SU-DHL-6 (cell line): ENCODE data around the gene DNASE1.

Experiments used
- CTCF ChIP-seq: fragments of 200-600 bp; sonication (generic); IDR thresholded peaks from one replicate; pipeline ENCODE4 v1.5.1; 2017; ENCODE audit warnings: antibody characterized with exemption, mild to moderate bottlenecking, low read length, moderate library complexity; ENCODE audit not compliant: insufficient read depth, poor library complexity, severe bottlenecking
- EZH2phosphoT487 ChIP-seq: fragments of 200-600 bp; sonication (generic), shearing (Covaris generic); conservative IDR thresholded peaks from 2 replicates; pipeline ENCODE4 v1.6.1; 2018; ENCODE audit warnings: mild to moderate bottlenecking, antibody characterized with exemption, low read length, moderate library complexity, mixed read lengths

- TF ChIP-seq CTCF (no peak), EZH2phosphoT487 (no peak)
Observed at GRCh38 chr16:3608069-3608468, 46.4 kb upstream of the DNASE1 start.
